ENCODE results near the gene FNDC10.

The FNDC10 gene

GRCh38 chr1:1623181-1623630 lies 23.3 kb upstream of the FNDC10 start:
- no peaks in the 10 kb centered on the region for H4K20me1 ChIP-seq (ENCODE audit: low read depth, low read length)
- H3K36me3 ChIP-seq (ENCODE audit: low read length) = no peaks in the 10 kb centered on the region
- no peak overlapping the region for H3K4me3 ChIP-seq (ENCODE audit: insufficient read depth, low read length, poor library complexity, severe bottlenecking)
- no peaks in the 10 kb centered on the region for H3F3A ChIP-seq (ENCODE audit: insufficient read depth)
- TF ChIP-seq EZH2phosphoT487 (conservative IDR thresholded peaks at IDR 0.05; ENCODE audit: low read length) = no peak
- TF ChIP-seq CTCF (IDR thresholded peaks at IDR 0.05; ENCODE audit: insufficient read depth, low read length, poor library complexity, severe bottlenecking) = no peak
- H3K9ac ChIP-seq (ENCODE audit: low read length) = no peak overlapping the region
- H3K9me2 ChIP-seq (replicated peaks; ENCODE audit: insufficient read depth, low read length) = no peaks in the 10 kb centered on the region
- no peak overlapping the region for H3K27ac ChIP-seq (ENCODE audit: low read depth, low read length)
- H2AFZ ChIP-seq (ENCODE audit: low read depth, low read length, severe bottlenecking) = no peak overlapping the region
- no peaks in the 10 kb centered on the region for H3K27me3 ChIP-seq (ENCODE audit: low read length)
- no peaks in the 10 kb centered on the region for H3K9me3 ChIP-seq (ENCODE audit: insufficient read depth, low read length)
- H3K4me2 ChIP-seq (ENCODE audit: low read depth, low read length, poor library complexity, severe bottlenecking) = no peak overlapping the region
- H3K79me2 ChIP-seq (ENCODE audit: insufficient read depth, low read length) = no peaks in the 10 kb centered on the region

- no peaks in the 10 kb centered on the region for H3K27me3 ChIP-seq (ENCODE audit: low read length)
- H2AFZ ChIP-seq (ENCODE audit: low read depth, low read length, severe bottlenecking) = no peak overlapping the region
- no peaks in the 10 kb centered on the region for H3K79me2 ChIP-seq (ENCODE audit: insufficient read depth, low read length)
- no peaks in the 10 kb centered on the region for H4K20me1 ChIP-seq (ENCODE audit: low read depth, low read length)
- TF ChIP-seq CTCF (IDR thresholded peaks at IDR 0.05; ENCODE audit: insufficient read depth, low read length, poor library complexity, severe bottlenecking) (no peak), EZH2phosphoT487 (conservative IDR thresholded peaks at IDR 0.05; ENCODE audit: low read length) (no peak)
- H3K9me2 ChIP-seq (replicated peaks; ENCODE audit: insufficient read depth, low read length) = no peaks in the 10 kb centered on the region
- H3K9ac ChIP-seq (ENCODE audit: low read length) = no peak overlapping the region
- H3K27ac ChIP-seq (ENCODE audit: low read depth, low read length) = no peak overlapping the region
- H3K36me3 ChIP-seq (ENCODE audit: low read length) = no peaks in the 10 kb centered on the region
- no peaks in the 10 kb centered on the region for H3F3A ChIP-seq (ENCODE audit: insufficient read depth)
- no peaks in the 10 kb centered on the region for H3K9me3 ChIP-seq (ENCODE audit: insufficient read depth, low read length)
- no peak overlapping the region for H3K4me3 ChIP-seq (ENCODE audit: insufficient read depth, low read length, poor library complexity, severe bottlenecking)
- H3K4me2 ChIP-seq (ENCODE audit: low read depth, low read length, poor library complexity, severe bottlenecking) = no peak overlapping the region
Measured at GRCh38 chr1:1622788-1623094, 22.8 kb upstream of the FNDC10 start.

GRCh38 chr1:1622010-1622787 lies 22.3 kb upstream of the FNDC10 start:
- TF ChIP-seq EZH2phosphoT487 (conservative IDR thresholded peaks at IDR 0.05; ENCODE audit: low read length) (no peak), CTCF (IDR thresholded peaks at IDR 0.05; ENCODE audit: insufficient read depth, low read length, poor library complexity, severe bottlenecking) (no peak)
- no peak overlapping the region for H3K4me3 ChIP-seq (ENCODE audit: insufficient read depth, low read length, poor library complexity, severe bottlenecking)
- no peak overlapping the region for H3K27ac ChIP-seq (ENCODE audit: low read depth, low read length)
- H3K36me3 ChIP-seq (ENCODE audit: low read length) = no peaks in the 10 kb centered on the region
- H2AFZ ChIP-seq (ENCODE audit: low read depth, low read length, severe bottlenecking) = no peak overlapping the region
- H3K4me2 ChIP-seq (ENCODE audit: low read depth, low read length, poor library complexity, severe bottlenecking) = no peak overlapping the region
- H3K9me2 ChIP-seq (replicated peaks; ENCODE audit: insufficient read depth, low read length) = no peaks in the 10 kb centered on the region
- H4K20me1 ChIP-seq (ENCODE audit: low read depth, low read length) = no peaks in the 10 kb centered on the region
- H3K27me3 ChIP-seq (ENCODE audit: low read length) = no peaks in the 10 kb centered on the region
- H3K9ac ChIP-seq (ENCODE audit: low read length) = no peak overlapping the region
- H3K79me2 ChIP-seq (ENCODE audit: insufficient read depth, low read length) = no peaks in the 10 kb centered on the region
- H3F3A ChIP-seq (ENCODE audit: insufficient read depth) = no peaks in the 10 kb centered on the region; the same call in 1 of the 2 replicates
- H3K9me3 ChIP-seq (ENCODE audit: insufficient read depth, low read length) = no peaks in the 10 kb centered on the region
